Measurements from ENCODE around the gene DNLZ.
A peak's percentile ranks its signal among the peaks of the same experiment; 100 is the strongest.

Gene DNLZ

DNA sequence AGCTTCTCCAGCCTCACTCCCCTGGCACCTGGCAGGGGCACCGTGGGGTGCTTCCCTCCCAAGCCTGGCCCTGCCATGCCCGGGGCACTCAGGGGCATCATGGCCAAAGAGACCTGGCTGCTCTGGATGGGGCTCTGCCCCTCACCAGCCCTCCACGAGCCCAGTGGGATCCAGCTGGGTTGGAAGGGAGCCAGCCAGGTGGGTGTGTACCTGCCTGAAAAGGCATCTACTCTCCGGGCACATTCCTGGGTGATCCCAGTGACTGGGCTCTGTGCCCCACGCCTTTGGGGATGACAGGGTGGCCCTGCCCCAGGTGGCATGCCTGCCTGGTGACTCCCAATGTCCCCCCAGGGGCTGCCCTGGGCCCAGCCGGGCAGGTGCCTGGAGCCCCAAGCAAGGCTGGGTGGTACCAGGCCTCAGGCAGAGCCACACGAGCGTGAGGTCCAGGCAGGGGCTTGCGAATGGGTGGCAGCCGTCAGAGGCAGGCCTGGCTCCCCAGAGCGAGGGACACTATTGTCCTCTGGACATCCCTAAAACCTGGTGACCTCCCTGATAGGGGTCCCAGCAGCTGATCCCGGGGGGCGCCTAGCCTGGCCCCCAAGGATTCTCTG lies 35.4 kb downstream of the DNLZ start:
- peaks cover 0 to 9% of the 10 kb centered on the region in 2 experiments; a peak in 1 of 3 replicates for H3K36me3 ChIP-seq (ENCODE audit: control insufficient read depth in 2 of 2, insufficient read depth in 1 of 2, low read length in 2 of 2)
- no peaks in the 10 kb centered on the region for H3K9me3 ChIP-seq (ENCODE audit: control insufficient read depth, insufficient read depth, low read depth, low read length)
- peak overlapping the region; percentile 66 for H3K27ac ChIP-seq (ENCODE audit: extremely low read depth, low read depth, low read length)
- ChIA-PET CTCF (interaction anchor here (0.6 to 0.7 kb wide), 2 partner anchors 12 to 362 kb away, joined by 3 read pairs; no protein-coding TSS in a partner anchor), POLR2A (interaction anchor here (1.7 to 2.0 kb wide), 2 partner anchors 18 to 35 kb away, joined by 6 to 8 read pairs; no protein-coding TSS in a partner anchor)
- H3K4me1 ChIP-seq (ENCODE audit: control insufficient read depth, insufficient read depth, low read length): peaks cover 8% of the 10 kb centered on the region
- H3K4me3 ChIP-seq (ENCODE audit: low read depth, low read length): peak overlapping the region; percentile 58
- TF ChIP-seq SCRT2 (tag by site-specific recombination; IDR thresholded peaks at IDR 0.05) (no peak), ZNF670 (tag by site-specific recombination; IDR thresholded peaks at IDR 0.05; ENCODE audit: low read depth) (no peak), KLF1 (tag by site-specific recombination; IDR thresholded peaks at IDR 0.05) (peak; percentile 85), ZNF707 (tag by site-specific recombination; IDR thresholded peaks at IDR 0.05) (no peak), ZBTB8A (tag by site-specific recombination; IDR thresholded peaks at IDR 0.05) (peak; percentile 73), ZNF19 (tag by site-specific recombination; IDR thresholded peaks at IDR 0.05; ENCODE audit: low read depth) (no peak), KLF9 (tag by site-specific recombination; IDR thresholded peaks at IDR 0.05; ENCODE audit: low read depth) (peak; percentile 78), ZNF335 (tag by site-specific recombination; conservative IDR thresholded peaks at IDR 0.05) (peak; percentile 64), ZNF654 (tag by site-specific recombination; IDR thresholded peaks at IDR 0.05; ENCODE audit: low read depth) (no peak), ZNF501 (tag by site-specific recombination; IDR thresholded peaks at IDR 0.05) (no peak), ZNF473 (tag by site-specific recombination; IDR thresholded peaks at IDR 0.05) (no peak), ZNF174 (tag by site-specific recombination; IDR thresholded peaks at IDR 0.05) (no peak), ZNF530 (tag by site-specific recombination; IDR thresholded peaks at IDR 0.05; ENCODE audit: low read depth) (no peak), IKZF3 (tag by site-specific recombination; IDR thresholded peaks at IDR 0.05) (no peak), KLF16 (tag by site-specific recombination; IDR thresholded peaks at IDR 0.05) (peak; percentile 80), BCL11A (tag by site-specific recombination; IDR thresholded peaks at IDR 0.05; ENCODE audit: low read depth) (no peak), GLIS2 (tag by site-specific recombination; IDR thresholded peaks at IDR 0.05) (peak; percentile 80), ZNF354C (tag by site-specific recombination; IDR thresholded peaks at IDR 0.05; ENCODE audit: borderline replicate concordance, low read depth) (no peak), EGR2 (tag by site-specific recombination; IDR thresholded peaks at IDR 0.05; ENCODE audit: low read depth) (0 out of 2 replicates have a peak, but pooled peaks have one; percentile 27), KLF8 (tag by site-specific recombination; IDR thresholded peaks at IDR 0.05) (peak; percentile 50; the same call in 1 of the 2 replicates), ZEB2 (tag by site-specific recombination; IDR thresholded peaks at IDR 0.05) (peak; percentile 73), ZNF777 (tag by site-specific recombination; IDR thresholded peaks at IDR 0.05; ENCODE audit: borderline replicate concordance) (no peak), KLF10 (tag by site-specific recombination; IDR thresholded peaks at IDR 0.05) (peak; percentile 90; the same call in 1 of the 2 replicates), ZNF223 (tag by site-specific recombination; IDR thresholded peaks at IDR 0.05) (peak; percentile 19; the same call in 1 of the 2 replicates)
- TF ChIP-seq, protein P1, sequence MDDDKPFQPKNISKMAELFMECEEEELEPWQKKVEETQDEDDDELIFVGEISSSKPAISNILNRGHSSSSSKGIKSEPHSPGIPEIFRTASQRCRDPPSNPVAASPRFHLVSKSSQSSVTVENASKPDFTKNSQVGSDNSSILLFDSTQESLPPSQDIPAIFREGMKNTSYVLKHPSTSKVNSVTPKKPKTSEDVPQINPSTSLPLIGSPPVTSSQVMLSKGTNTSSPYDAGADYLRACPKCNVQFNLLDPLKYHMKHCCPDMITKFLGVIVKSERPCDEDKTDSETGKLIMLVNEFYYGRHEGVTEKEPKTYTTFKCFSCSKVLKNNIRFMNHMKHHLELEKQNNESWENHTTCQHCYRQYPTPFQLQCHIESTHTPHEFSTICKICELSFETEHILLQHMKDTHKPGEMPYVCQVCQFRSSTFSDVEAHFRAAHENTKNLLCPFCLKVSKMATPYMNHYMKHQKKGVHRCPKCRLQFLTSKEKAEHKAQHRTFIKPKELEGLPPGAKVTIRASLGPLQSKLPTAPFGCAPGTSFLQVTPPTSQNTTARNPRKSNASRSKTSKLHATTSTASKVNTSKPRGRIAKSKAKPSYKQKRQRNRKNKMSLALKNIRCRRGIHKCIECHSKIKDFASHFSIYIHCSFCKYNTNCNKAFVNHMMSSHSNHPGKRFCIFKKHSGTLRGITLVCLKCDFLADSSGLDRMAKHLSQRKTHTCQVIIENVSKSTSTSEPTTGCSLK (tag by site-specific recombination; IDR thresholded peaks at IDR 0.05): no peak
- TF ChIP-seq, protein P2, sequence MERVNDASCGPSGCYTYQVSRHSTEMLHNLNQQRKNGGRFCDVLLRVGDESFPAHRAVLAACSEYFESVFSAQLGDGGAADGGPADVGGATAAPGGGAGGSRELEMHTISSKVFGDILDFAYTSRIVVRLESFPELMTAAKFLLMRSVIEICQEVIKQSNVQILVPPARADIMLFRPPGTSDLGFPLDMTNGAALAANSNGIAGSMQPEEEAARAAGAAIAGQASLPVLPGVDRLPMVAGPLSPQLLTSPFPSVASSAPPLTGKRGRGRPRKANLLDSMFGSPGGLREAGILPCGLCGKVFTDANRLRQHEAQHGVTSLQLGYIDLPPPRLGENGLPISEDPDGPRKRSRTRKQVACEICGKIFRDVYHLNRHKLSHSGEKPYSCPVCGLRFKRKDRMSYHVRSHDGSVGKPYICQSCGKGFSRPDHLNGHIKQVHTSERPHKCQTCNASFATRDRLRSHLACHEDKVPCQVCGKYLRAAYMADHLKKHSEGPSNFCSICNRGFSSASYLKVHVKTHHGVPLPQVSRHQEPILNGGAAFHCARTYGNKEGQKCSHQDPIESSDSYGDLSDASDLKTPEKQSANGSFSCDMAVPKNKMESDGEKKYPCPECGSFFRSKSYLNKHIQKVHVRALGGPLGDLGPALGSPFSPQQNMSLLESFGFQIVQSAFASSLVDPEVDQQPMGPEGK (tag by site-specific recombination; IDR thresholded peaks at IDR 0.05): peak; percentile 58; the same call in 1 of the 2 replicates
- TF ChIP-seq, protein P3, sequence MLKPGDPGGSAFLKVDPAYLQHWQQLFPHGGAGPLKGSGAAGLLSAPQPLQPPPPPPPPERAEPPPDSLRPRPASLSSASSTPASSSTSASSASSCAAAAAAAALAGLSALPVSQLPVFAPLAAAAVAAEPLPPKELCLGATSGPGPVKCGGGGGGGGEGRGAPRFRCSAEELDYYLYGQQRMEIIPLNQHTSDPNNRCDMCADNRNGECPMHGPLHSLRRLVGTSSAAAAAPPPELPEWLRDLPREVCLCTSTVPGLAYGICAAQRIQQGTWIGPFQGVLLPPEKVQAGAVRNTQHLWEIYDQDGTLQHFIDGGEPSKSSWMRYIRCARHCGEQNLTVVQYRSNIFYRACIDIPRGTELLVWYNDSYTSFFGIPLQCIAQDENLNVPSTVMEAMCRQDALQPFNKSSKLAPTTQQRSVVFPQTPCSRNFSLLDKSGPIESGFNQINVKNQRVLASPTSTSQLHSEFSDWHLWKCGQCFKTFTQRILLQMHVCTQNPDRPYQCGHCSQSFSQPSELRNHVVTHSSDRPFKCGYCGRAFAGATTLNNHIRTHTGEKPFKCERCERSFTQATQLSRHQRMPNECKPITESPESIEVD (tag by site-specific recombination; IDR thresholded peaks at IDR 0.05): no peak
- TF ChIP-seq, protein P4, sequence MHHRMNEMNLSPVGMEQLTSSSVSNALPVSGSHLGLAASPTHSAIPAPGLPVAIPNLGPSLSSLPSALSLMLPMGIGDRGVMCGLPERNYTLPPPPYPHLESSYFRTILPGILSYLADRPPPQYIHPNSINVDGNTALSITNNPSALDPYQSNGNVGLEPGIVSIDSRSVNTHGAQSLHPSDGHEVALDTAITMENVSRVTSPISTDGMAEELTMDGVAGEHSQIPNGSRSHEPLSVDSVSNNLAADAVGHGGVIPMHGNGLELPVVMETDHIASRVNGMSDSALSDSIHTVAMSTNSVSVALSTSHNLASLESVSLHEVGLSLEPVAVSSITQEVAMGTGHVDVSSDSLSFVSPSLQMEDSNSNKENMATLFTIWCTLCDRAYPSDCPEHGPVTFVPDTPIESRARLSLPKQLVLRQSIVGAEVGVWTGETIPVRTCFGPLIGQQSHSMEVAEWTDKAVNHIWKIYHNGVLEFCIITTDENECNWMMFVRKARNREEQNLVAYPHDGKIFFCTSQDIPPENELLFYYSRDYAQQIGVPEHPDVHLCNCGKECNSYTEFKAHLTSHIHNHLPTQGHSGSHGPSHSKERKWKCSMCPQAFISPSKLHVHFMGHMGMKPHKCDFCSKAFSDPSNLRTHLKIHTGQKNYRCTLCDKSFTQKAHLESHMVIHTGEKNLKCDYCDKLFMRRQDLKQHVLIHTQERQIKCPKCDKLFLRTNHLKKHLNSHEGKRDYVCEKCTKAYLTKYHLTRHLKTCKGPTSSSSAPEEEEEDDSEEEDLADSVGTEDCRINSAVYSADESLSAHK (tag by site-specific recombination; IDR thresholded peaks at IDR 0.05): no peak
- TF ChIP-seq, protein P5, sequence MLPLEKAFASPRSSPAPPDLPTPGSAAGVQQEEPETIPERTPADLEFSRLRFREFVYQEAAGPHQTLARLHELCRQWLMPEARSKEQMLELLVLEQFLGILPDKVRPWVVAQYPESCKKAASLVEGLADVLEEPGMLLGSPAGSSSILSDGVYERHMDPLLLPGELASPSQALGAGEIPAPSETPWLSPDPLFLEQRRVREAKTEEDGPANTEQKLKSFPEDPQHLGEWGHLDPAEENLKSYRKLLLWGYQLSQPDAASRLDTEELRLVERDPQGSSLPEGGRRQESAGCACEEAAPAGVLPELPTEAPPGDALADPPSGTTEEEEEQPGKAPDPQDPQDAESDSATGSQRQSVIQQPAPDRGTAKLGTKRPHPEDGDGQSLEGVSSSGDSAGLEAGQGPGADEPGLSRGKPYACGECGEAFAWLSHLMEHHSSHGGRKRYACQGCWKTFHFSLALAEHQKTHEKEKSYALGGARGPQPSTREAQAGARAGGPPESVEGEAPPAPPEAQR (tag by site-specific recombination; IDR thresholded peaks at IDR 0.05): no peak
